GM19025 (cell line): ENCODE measurements around the gene FAM216B.
"Not testable (repeated sequence)": the region's sequence is repeated elsewhere in the genome, so short reads cannot be mapped to it uniquely, and the experiment has no call there.

Experiments used
- ATAC-seq: cut with Tn5 transposase; IDR thresholded peaks from one replicate; pipeline ENCODE4 v1.9.1; 2021; ENCODE audit warnings: mild to moderate bottlenecking, low read depth, moderate library complexity; ENCODE audit not compliant: unreplicated experiment

FAM216B gene

GRCh38 chr13:42777467-42777866 lies 3.9 kb upstream of the FAM216B start:
- ATAC-seq: no peak

GRCh38 chr13:42780044-42780443 lies 1.3 kb upstream of the FAM216B start:
- ATAC-seq: no peak

GRCh38 chr13:42786715-42787114 lies 5.3 kb downstream of the FAM216B start:
- ATAC-seq: no peak

GRCh38 chr13:42788601-42789000 lies 7.2 kb downstream of the FAM216B start:
- no peak for ATAC-seq

- ATAC-seq: no peak
Measured at GRCh38 chr13:42792154-42792553, 10.8 kb downstream of the FAM216B start.

- no peak for ATAC-seq
Measured at GRCh38 chr13:42794577-42795275, 13.3 kb downstream of the FAM216B start.

GRCh38 chr13:42795666-42796065 lies 14.3 kb downstream of the FAM216B start:
- ATAC-seq: no peak

- no peak for ATAC-seq
Measured at GRCh38 chr13:42796747-42797356, 15.5 kb downstream of the FAM216B start.

GRCh38 chr13:42798118-42798517 lies 16.7 kb downstream of the FAM216B start:
- ATAC-seq: no peak

GRCh38 chr13:42800109-42800643 lies 18.8 kb downstream of the FAM216B start:
- ATAC-seq: no peak

- no peak for ATAC-seq
Measured at GRCh38 chr13:42803563-42804204, 22.3 kb downstream of the FAM216B start.

GRCh38 chr13:42804244-42804874 lies 23.0 kb downstream of the FAM216B start:
- no peak for ATAC-seq

GRCh38 chr13:42807241-42807640 lies 25.9 kb downstream of the FAM216B start:
- no peak for ATAC-seq

GRCh38 chr13:42807866-42808265 lies 26.5 kb downstream of the FAM216B start:
- no peak for ATAC-seq

GRCh38 chr13:42808341-42808940 lies 27.1 kb downstream of the FAM216B start:
- ATAC-seq: no peak

- no peak for ATAC-seq
Measured at GRCh38 chr13:42812316-42812715, 30.9 kb downstream of the FAM216B start.

- no peak for ATAC-seq
Measured at GRCh38 chr13:42814868-42815267, 33.5 kb downstream of the FAM216B start.

- no peak for ATAC-seq
Measured at GRCh38 chr13:42815681-42816080, 34.3 kb downstream of the FAM216B start.

- no peak for ATAC-seq
Measured at GRCh38 chr13:42816538-42816937, 35.2 kb downstream of the FAM216B start.

GRCh38 chr13:42819687-42820086 lies 38.3 kb downstream of the FAM216B start:
- not testable (repeated sequence) for ATAC-seq

GRCh38 chr13:42820451-42820850 lies 39.1 kb downstream of the FAM216B start:
- no peak for ATAC-seq
